ENCODE data around the gene FLACC1.
"Not testable (repeated sequence)": the region's sequence is repeated elsewhere in the genome, so short reads cannot be mapped to it uniquely, and the experiment has no call there.

The FLACC1 gene

DNA sequence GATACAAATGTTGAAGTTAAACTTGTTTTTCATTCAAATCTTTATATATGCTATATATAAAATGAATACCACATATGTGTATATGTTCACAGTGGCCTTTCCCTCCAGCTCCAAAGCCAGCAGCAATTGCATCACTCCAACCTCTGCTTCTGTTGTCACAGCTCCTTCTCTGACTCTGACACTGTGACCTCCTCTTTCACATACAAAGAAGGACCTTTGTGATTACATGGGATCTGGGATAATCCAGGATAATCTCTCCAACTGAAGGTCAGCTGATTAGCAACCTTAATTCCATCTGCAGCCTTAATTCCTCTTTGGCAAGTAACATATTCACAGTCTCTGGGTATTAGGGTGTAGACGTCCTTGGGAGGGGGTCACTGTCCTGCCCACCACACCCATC lies 8.4 kb downstream of the FLACC1 start:
- DNase-seq: no peak

DNA sequence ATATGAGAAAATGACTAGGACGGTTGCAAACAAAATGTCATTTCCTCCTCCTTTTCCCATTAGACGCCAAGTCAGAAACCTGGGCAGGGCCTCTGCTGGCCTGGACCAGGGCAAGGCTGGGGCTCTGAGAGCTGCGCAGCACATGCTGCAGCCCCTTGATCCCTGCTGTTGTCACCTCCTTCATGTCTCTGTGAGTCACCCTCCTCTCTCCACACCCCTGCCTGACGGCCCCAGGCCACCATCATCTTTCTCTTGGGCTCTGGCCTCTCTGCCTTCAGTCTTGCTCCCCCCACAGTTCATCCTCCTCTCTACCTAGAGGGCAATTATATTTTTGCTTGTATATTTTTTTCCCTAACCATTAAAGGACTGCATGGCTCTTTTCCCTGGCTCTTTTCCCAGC lies 10.0 kb downstream of the FLACC1 start:
- DNase-seq: no peak

GRCh38 chr2:201345625-201346213 lies 11.4 kb downstream of the FLACC1 start:
- no peak for DNase-seq

- no peak for DNase-seq
Measured at GRCh38 chr2:201344663-201345366, 12.3 kb downstream of the FLACC1 start.

- DNase-seq: no peak
Measured at GRCh38 chr2:201343559-201343958, 13.6 kb downstream of the FLACC1 start.

GRCh38 chr2:201342923-201343322 lies 14.2 kb downstream of the FLACC1 start:
- DNase-seq: no peak

GRCh38 chr2:201329409-201329808 lies 27.7 kb downstream of the FLACC1 start:
- no peak for DNase-seq

GRCh38 chr2:201327678-201328077 lies 29.5 kb downstream of the FLACC1 start:
- DNase-seq: no peak

DNA sequence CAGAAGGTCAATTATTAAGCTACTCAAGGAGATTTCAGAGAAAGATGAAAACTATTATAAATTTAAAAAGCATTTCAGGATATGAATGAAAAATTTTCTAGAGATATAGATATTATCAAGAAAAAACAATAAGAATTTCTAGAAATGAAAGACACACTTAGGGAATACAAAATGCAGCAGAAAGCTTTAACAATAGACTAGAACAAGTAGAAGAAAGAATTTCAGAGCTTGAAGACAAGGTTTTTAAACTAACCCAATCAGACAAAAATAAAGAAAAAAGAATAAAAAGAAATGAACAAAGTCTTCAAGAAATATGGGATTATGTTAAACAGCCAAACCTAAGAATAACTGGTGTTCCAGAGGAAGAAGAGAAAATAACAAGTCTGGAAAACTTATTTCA lies 34.4 kb downstream of the FLACC1 start:
- DNase-seq: no peak

- no peak for DNase-seq
Measured at GRCh38 chr2:201320701-201321100, 36.4 kb downstream of the FLACC1 start.

GRCh38 chr2:201320257-201320656 lies 36.9 kb downstream of the FLACC1 start:
- no peak for DNase-seq

DNA sequence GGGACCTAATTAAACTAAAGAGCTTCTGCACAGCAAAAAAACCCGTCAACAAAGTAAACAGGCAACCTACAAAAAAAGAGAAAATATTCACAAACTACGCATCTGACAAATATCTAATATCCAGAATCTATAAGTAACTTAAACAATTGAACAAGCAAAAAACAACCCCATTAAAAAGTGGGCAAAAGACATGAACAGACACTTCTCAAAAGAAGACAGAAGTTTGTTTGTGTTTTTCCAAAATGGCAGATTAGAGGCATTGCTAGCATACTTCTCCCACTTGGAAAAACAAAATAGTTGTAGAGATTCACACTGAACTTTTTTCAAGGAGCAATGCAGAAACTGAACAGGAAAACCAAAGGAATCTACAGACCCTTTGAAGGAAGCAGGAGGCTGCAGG lies 37.6 kb downstream of the FLACC1 start:
- no peak for DNase-seq

DNA sequence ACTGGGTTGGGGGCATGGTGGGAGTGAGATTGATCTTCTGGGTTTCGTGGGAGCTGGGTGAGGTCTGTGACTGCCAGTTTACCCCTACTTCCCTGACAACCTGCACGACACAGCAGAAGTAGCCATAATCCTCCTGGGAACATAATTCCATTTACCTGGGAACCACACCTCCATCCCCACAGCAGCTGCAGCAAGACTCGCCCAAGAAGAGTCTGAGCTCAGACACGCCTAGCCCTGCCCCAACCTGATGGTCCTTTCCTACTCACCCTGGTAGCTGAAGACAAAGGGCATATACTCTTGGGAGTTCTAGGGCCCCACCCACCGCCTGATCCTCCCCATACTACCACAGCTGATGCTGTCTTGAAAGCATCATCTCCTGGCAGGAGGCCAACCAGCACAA lies 43.8 kb downstream of the FLACC1 start:
- DNase-seq: no peak

DNA sequence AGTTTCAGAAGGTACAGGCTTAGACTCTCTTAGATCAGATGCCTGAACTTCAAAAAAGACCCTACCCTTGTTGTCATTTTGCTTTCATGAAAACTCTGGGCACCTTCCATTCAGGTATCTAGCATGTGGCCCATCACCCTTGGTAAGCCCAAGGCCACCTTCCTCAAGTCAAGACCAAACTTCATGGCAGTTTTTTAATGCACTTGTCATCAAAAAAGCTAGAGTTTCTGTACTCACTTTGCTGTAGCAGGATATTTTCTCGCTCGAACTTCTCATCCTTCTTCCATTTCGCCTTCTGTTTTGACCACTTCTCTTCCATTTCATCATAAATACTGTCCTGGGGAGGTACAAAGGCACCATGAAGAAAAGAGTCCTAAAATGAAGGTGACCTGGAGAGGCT lies 48.2 kb downstream of the FLACC1 start:
- DNase-seq: no peak

DNA sequence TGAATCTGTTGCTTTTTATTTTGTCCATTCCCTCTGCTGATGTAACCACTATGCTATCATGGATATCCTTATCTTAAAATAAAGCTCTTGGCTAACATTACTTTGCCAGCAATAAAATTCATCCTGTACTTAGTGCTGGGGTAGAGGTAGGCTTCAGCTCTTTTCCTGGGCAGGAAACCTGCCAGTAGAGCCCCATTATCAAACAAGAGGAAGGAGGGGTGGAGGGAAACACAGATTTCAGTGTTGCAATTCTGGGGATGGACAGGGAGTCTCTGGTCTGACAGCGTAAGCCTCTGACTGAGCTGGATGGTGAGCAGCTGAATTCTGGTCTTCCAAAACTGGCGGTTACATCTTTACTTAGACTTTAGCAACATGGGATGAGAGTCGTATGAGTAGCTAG lies 49.3 kb downstream of the FLACC1 start:
- DNase-seq: no peak

DNA sequence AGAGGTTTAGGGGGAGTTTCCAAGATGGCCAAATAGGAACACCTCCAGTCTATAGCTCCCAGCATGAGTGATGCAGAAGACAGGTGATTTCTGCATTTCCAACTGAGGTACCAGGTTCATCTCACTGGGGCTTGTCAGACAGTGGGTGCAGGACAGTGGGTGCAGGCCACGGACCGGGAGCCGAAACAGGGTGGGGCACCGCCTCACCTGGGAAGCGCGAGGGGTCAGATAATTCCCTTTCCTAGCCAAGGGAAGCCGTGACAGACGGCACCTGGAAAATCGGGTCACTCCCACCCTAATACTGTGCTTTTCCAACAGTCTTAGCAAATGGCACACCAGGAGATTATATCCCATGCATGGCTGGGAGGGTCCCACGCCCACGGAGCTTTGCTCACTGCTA lies 57.2 kb downstream of the FLACC1 start:
- not testable (repeated sequence) for DNase-seq

- no peak for DNase-seq
Measured at GRCh38 chr2:201298462-201299052, 58.6 kb downstream of the FLACC1 start.

DNA sequence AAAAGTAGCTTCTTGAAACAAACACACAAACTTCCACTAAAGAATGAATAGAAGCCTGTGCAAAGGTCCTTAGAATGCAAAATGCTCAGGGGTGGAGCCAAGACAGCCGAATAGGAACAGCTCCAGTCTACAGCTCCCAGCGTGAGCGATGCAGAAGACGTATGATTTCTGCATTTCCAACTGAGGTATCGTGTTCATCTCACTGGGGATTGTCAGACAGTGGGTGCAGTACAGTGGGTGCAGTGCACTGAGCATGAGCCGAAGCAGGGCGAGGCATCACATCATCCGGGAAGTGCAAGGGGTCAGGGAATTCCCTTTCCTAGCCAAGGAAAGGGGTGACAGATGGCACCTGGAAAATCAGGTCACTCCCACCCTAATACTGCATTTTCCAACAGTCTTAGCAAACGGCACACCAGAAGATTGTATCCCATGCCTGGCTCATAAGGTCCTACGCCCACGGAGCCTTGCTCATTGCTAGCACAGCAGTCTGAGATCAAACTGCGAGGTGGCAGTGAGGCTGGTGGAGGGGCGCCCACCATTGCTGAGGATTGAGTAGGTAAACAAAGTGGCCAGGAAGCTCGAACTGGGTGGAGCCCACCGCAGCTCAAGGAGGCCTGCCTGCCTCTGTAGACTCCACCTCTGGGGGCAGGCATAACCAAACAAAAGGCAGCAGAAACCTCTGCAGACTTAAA lies 66.5 kb downstream of the FLACC1 start:
- not testable (repeated sequence) for DNase-seq

DNA sequence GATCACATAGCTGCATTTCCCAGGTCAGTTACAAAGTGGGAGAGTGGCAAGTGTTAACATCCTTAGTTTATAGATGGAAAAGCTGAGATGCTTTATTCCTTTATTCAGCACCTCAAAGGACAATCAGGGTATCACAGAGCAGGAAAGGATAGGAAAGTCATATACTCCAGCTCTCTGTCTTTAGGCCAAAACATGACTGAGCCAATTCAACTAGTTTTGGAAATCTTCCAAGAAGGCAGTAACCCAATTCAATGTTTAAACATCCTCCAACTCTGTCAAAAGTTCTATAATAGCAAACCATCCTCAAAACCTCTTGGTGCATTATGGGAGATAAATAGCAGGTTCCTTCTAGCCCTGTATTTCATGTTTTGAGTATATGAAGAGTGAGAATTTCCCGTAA lies 71.6 kb downstream of the FLACC1 start:
- DNase-seq: no peak

DNA sequence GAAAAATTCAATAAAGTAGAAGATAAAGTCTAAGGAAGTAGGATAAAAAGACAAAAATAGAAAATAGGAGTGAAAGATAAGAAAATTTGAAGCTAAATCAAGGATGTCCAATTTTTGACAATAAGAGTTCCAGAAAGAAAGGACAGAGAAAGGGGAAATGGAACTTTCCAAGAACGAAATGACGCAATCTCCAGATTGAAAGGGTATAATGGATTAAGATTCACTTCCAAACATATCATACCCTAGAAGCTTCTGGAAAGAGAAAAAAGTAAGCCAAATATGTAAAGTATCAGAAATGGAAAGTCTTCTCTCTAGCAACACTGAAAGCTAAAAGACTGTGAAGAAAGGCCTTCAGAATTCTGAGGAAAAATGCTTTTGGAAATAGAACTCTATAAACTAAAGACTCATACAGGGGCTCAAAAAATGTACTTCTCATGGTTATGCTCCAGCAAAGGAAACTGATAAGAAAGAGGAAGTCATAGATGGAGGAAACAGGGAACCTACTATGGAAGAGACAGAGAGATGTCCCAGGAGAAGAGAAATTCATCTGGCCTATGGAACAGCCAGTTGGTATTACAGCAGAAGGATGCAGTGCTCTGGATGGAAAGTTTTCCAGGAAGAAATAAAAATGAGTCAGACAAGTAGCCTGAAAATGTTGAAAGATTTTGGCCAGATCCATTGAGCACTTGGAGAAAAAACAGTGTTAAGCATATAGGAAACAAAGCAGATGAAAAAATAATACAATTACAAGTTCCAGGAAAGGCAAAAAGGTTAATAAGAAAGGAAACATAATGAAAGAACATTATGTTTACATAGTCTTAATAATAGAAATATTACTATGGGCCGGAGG lies 76.7 kb downstream of the FLACC1 start:
- no peak for DNase-seq

- no peak for DNase-seq
Measured at GRCh38 chr2:201279079-201279478, 78.1 kb downstream of the FLACC1 start.

- DNase-seq: no peak
Measured at GRCh38 chr2:201276511-201276910, 80.6 kb downstream of the FLACC1 start.

GRCh38 chr2:201275990-201276389 lies 81.2 kb downstream of the FLACC1 start:
- DNase-seq: no peak

Measured in NCI-H2029 (cell line).